Activated CD4-positive, alpha-beta T cell treated with anti-CD3 and anti-CD28 coated beads, Interleukin-2, amount 50 U/mL, for 24 hours (primary cell): Measurements from ENCODE around the gene ATF1.
"Not testable (repeated sequence)": the region's sequence is repeated elsewhere in the genome, so short reads cannot be mapped to it uniquely, and the experiment has no call there.

ENCODE experiments used
- DNase-seq, 2 donors: peaks; one replicate each; pipeline ENCODE4 v3.0.0-alpha.2; 2020; ENCODE audit warnings: low read depth in 1 of 2, low spot score in 1 of 2

The ATF1 gene

DNA sequence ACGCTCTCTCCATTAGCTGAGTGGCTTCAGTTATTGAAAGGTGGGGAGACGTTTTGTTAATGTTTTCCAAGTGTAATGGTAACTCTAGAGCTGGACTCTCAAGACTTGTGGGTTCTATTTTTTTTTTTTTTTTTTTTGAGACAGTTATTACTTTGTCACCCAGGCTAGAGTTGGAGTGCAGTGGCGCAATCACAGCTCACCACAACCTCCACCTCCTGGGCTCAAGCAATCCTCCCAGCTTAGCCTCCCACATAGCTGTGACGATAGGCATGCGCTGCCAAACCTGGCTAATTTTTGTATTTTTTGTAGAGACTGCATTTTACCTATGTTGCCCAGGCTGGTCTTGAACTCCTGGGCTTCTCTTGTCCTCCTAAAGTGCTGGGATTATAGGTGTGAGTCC lies 26.2 kb downstream of the ATF1 start:
- no peak for DNase-seq

DNA sequence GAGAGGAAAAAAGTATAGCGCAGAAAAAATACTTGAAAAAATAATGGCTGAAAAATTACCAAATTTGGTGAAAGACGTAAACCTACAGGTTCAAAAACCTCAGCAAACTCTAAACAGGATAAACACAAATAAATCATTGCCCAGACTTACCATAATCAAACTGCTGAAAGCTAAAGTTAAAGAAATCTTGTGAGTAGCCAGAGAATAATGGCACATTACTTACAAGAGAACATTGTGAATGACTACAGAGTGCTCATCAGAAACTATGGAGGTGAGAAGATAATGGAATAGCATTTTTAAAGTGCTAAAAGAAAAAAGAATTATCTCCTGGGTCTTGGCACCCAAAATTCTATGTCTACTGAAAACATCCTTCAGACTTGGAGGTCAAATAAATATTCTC lies 36.0 kb downstream of the ATF1 start:
- DNase-seq: no peak

DNA sequence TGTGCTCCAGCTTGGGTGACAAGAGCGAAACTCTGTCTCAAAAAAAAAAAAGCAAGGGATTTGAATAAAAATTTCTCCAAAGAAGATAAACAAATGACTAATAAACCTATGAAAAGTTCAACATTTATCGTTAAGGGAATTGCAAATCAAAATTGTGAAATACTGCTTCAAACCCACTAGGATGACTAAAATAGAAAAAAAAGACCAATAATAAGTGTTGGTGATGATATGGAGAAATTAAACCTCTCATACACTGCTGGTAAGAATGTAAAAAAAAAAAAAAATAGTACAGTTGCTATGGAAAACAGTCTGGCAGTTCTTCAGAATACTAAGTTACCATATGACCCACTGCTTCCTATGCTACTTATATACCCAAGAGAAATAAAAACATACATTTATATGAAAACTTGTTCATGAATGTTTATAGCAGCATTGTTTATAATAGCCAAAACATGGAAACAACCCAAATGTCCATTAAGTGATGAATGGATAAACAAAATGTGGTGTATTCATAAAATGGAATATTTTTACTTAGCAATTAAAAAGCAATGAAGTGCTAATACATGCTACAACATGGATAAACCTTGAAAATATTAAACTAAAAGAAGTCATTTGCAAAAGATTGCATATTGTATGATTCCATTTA lies 39.5 kb downstream of the ATF1 start:
- DNase-seq: no peak

DNA sequence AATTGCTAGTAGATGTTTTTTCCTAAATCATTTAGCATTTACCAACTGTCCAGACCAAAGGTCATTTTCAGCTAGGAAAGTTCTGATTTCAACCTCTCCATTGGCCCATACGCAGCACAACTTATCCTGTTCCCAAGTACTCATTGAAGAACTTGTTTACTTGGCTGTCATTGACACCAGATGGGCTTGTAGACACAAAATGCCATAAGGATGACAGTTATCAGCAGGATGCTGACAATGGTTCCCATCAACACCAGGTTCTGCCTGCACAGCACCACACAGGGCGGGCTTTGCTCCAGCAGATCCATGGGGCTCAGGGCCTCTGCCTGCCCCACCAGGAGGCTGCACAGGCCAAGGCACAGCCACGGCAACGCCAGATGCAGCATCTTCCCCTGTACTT lies 42.3 kb downstream of the ATF1 start:
- no peak for DNase-seq

- not testable (repeated sequence) for DNase-seq
Observed at GRCh38 chr12:50809131-50809530, 45.2 kb downstream of the ATF1 start.

GRCh38 chr12:50814921-50815320 lies 51.0 kb downstream of the ATF1 start:
- not testable (repeated sequence) for DNase-seq

- DNase-seq: no peak
Observed at GRCh38 chr12:50820177-50820576, 56.3 kb downstream of the ATF1 start.

- no peak for DNase-seq
Observed at GRCh38 chr12:50822082-50822481, 58.2 kb downstream of the ATF1 start.

- not testable (repeated sequence) for DNase-seq
Observed at GRCh38 chr12:50823724-50824123, 59.8 kb downstream of the ATF1 start.

- DNase-seq: no peak
Observed at GRCh38 chr12:50824914-50825313, 61.0 kb downstream of the ATF1 start.

DNA sequence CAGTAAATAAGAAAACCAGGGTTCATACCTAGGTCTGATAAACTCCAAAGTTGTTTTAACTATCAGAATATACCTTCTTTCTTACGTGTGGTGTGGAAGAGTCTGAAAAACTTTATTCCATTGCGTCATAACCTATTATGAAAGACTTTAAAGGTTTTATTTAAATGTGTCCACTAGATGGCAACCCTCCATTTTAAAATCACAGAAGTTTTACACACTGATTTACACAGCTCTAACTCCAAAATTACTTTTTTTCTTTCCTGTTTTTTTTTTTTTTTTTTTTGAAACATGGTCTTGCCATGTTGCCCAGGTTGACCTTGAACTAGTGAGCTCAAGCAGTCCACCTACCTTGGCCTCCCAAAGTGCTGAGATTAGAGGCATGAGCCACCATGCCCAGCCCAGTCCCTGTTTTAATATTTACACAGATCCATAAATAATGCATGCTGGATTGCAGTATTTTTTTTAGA lies 61.5 kb downstream of the ATF1 start:
- peak in 1 of 2 donors; percentile 3 for DNase-seq

DNA sequence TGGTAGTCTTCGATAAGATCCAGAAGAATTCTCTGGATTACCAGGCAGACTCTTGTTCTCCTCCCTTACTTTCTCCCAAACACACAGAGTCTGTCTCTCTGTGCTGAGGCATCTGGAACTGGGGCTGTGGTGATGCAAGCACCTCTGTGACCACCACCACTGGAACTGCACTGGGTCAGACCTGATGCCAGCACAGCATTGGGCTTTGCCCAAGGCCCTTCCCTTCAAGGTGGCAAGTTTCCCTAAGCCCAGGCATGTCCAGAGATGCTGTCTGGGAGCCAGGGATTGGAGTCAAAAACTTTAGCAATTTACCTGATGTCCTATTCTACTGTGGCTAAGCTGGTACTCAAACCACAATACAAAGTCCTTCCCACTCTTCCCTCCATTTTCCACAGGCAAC lies 64.2 kb downstream of the ATF1 start:
- DNase-seq: no peak

DNA sequence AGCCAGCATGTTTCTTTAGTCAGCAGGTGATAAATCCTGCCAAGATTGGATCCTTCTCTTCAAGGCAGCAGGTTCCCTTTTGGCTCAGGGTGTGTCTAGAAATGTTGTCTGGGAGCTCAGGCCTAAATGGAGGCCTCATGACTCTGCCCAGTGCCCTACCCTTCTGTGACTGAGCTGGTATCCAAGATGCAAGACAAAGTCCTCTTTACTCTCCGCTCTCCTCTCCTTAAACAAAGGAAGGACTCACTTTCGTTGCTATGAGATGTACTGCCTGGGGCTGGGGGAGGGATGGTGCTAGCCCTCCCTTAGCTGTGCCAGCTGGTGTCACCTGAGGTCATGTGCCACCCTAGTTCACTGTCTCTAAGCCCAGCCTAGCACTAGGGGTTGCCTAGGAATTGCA lies 65.0 kb downstream of the ATF1 start:
- no peak for DNase-seq

DNA sequence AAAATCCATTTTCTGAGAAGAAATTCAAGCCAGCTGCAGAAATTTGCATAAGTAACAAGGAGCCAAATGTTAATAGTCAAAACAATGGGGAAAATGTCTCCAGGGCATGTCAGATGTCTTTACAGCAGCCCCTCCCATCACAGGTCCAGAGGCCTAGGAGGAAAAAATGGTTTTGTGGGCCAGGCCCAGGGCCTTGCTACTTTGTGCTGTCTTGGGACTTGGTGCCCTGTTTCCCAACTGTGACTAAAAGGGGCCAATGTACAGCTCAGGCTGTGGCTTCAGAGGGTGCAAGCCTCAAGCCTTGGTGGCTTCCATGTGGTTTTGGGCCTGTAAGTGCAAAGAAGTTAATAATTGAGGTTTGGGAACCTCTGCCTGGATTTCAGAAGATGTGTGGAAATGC lies 69.9 kb downstream of the ATF1 start:
- DNase-seq: not testable (repeated sequence)

DNA sequence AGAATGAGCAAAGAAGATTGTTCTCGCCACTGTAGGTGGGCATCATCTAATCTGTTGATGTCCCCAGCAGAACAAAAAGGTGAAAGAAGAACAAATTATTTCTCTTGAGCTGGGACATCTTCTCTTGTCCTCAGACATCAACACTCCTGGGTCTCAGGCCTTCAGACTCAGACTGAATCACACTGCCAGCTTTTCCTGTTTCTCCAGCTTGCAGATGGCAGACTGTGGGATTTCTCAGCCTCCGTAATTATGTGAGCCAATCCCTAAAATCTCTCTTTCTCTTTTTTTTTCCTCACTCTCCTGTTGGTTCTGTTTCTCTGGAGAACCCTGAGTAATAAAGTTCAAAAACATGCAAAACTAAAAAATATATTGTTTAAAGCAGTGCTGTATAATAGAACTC lies 75.1 kb downstream of the ATF1 start:
- DNase-seq: no peak

DNA sequence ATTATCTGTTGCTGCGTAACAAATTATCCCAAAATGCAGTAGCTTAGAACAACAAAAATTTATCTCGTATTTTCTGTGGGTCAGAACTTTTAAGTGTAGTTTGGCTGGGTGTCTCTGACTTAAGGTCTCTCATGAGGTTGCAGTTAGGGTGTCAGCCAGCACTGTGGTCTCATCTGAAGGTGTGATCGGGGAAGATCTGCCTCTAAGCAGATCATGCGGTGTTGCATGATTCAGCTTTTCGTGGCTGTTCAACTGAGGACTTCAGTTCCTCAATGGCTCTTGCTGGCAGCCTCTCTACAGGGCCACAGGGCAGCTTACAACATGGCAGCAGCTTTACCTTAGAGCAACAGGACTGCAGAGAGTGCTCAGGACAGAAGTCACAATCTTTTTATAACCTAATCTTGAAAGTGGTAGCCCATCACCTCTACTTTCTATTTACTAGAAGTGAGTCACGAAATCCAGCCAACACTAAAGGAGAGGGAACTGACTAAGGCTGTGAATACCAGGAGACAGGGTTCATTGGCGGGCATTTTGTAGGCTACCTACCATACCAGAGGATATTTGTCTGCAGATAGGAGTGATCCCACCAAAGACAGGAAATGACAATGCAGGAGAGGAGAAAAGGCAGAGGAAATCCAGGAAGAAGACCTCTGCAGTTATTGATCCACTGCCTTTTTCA lies 77.0 kb downstream of the ATF1 start:
- no peak for DNase-seq

GRCh38 chr12:50841716-50842531 lies 78.0 kb downstream of the ATF1 start:
- DNase-seq: no peak

DNA sequence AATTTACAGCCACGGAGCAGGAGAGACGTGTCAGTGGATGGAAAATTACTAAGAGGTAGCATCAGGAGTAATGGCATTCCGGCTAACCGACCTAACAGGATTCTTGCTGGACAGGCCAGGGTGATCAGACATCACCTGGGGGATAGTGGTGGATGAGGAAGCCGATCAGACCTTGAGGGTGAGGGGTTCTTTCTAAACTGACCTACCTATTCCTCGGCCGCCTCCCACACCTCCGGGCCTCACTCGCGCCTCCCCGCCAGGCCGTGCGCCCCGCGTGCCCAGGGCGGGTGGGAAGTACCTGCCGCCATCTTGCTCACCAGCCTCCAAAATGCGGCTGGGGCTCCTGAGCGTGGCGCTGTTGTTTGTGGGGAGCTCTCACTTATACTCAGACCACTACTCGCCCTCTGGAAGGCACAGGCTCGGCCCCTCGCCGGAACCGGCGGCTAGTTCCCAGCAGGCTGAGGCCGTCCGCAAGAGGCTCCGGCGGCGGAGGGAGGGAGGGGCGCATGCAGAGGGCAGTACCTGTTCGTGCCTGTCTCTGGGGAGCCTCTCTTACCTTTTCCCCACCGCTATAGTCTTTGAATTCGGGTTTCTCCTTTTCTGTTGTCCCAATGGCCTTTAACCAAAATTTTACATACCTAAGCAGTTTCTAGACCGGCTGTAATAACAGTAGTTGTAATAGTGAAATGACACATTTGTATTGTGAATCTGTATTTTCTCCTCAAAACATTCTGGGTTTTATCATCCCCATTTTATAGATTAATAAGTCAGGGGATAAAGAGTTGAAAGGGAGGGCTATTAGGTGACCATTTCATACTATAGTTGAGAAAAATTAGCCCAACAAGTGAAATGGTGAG lies 79.0 kb downstream of the ATF1 start, which contains the start of gene TMPRSS12:
Gene TMPRSS12 (plus strand): TSS at position 290 of the 857 bp plus-strand sequence. CDS start 39 bp downstream, at position 329.
- DNase-seq: no peak

- no peak for DNase-seq
Observed at GRCh38 chr12:50845021-50845647, 81.2 kb downstream of the ATF1 start.

- no peak for DNase-seq
Observed at GRCh38 chr12:50848963-50849362, 85.1 kb downstream of the ATF1 start.
